ENCODE measurements around the gene TNNT3. TPM values are rescaled to one million over a fixed set of nuclear protein-coding genes. Genes with fewer than 3 reads are reported as not detected.

Gene TNNT3
- total RNA-seq, 4 donors from 2014 or later = 1.5 to 12.9 (median 4.8) TPM

GRCh38 chr11:1920128-1920908 is 815 bp downstream of the TNNT3 start:
- H3K4me1 ChIP-seq = peaks cover 59% of the 10 kb centered on the region
- H3K4me3 ChIP-seq = no peak overlapping the region
- peak in 1 of 2 donors; percentile 61 for DNase-seq (ENCODE audit: low spot score in 2 of 2)
- no peaks in the 10 kb centered on the region for H3K36me3 ChIP-seq
- 82% methylated on average over 10 of the region's 25 CpGs for WGBS
- TF ChIP-seq EP300 (IDR thresholded peaks at IDR 0.05) (no peak), POLR2AphosphoS5 (IDR thresholded peaks at IDR 0.05) (no peak), CTCF (IDR thresholded peaks at IDR 0.05) (no peak), POLR2A (IDR thresholded peaks at IDR 0.05) (no peak)
- H3K9me3 ChIP-seq = no peaks in the 10 kb centered on the region
- H3K27ac ChIP-seq = no peak overlapping the region
- H3K27me3 ChIP-seq = no peaks in the 10 kb centered on the region

- Histone ChIP-seq H3K36me3 (no peaks in the 10 kb centered on the region), H3K27ac (peak overlapping the region; percentile 12), H3K27me3 (no peaks in the 10 kb centered on the region), H3K9me3 (no peaks in the 10 kb centered on the region), H3K4me1 (peaks cover 59% of the 10 kb centered on the region), H3K4me3 (no peak overlapping the region)
- no peak for TF ChIP-seq EP300 (IDR thresholded peaks at IDR 0.05)
- DNase-seq (ENCODE audit: low spot score in 2 of 2) = peak in 1 of 2 donors; percentile 64
- WGBS = 43% methylated on average over 9 of the region's 21 CpGs
These were observed 1.5 kb downstream of the TNNT3 start for GRCh38 chr11:1920909-1921573.

- no peak for TF ChIP-seq POLR2AphosphoS5 (IDR thresholded peaks at IDR 0.05)
- DNase-seq (ENCODE audit: low spot score in 2 of 2) = peak in 1 of 2 donors; percentile 74
- 42% methylated on average over 16 of the region's 18 CpGs for WGBS
- no peak overlapping the region for H3K4me3 ChIP-seq
- H3K27ac ChIP-seq = peak overlapping the region; percentile 12
- no peaks in the 10 kb centered on the region for H3K9me3 ChIP-seq
- peaks cover 54% of the 10 kb centered on the region for H3K4me1 ChIP-seq
- H3K36me3 ChIP-seq = no peaks in the 10 kb centered on the region
- no peaks in the 10 kb centered on the region for H3K27me3 ChIP-seq
These were observed 2.2 kb downstream of the TNNT3 start for GRCh38 chr11:1921574-1922141.

GRCh38 chr11:1922481-1923081 is 3.1 kb downstream of the TNNT3 start:
- Histone ChIP-seq H3K36me3 (no peaks in the 10 kb centered on the region), H3K4me3 (no peak overlapping the region), H3K27ac (no peak overlapping the region), H3K4me1 (peaks cover 44% of the 10 kb centered on the region), H3K27me3 (no peaks in the 10 kb centered on the region), H3K9me3 (no peaks in the 10 kb centered on the region)
- TF ChIP-seq CTCF (IDR thresholded peaks at IDR 0.05) (no peak), POLR2AphosphoS5 (IDR thresholded peaks at IDR 0.05) (no peak), POLR2A (IDR thresholded peaks at IDR 0.05) (no peak), EP300 (IDR thresholded peaks at IDR 0.05) (no peak)
- no peak for DNase-seq (ENCODE audit: low spot score in 2 of 2)
- 70% methylated on average over 8 of the region's 14 CpGs for WGBS

GRCh38 chr11:1923201-1923956 is 3.9 kb downstream of the TNNT3 start:
- 85% methylated on average over 20 of the region's 22 CpGs for WGBS
- Histone ChIP-seq H3K27me3 (no peaks in the 10 kb centered on the region), H3K4me3 (no peak overlapping the region), H3K27ac (no peak overlapping the region), H3K4me1 (peaks cover 37% of the 10 kb centered on the region), H3K9me3 (no peaks in the 10 kb centered on the region), H3K36me3 (no peaks in the 10 kb centered on the region)
- DNase-seq (ENCODE audit: low spot score in 2 of 2) = no peak
- TF ChIP-seq CTCF (IDR thresholded peaks at IDR 0.05) = no peak
- TF ChIP-seq POLR2A (IDR thresholded peaks at IDR 0.05) = no peak
- TF ChIP-seq EP300 (IDR thresholded peaks at IDR 0.05) = no peak
- no peak for TF ChIP-seq POLR2AphosphoS5 (IDR thresholded peaks at IDR 0.05)
